GM12801 (cell line): ENCODE data around the gene SVEP1.

Experiments used
- CTCF ChIP-seq: IDR thresholded peaks from one replicate; pipeline ENCODE4 v1.5.1; 2011; ENCODE audit warnings: control low read depth; ENCODE audit not compliant: insufficient read length; ENCODE audit errors: extremely low read depth

Gene SVEP1

GRCh38 chr9:110517483-110517882, 62.1 kb downstream of the SVEP1 start:
- no peak for TF ChIP-seq CTCF

DNA sequence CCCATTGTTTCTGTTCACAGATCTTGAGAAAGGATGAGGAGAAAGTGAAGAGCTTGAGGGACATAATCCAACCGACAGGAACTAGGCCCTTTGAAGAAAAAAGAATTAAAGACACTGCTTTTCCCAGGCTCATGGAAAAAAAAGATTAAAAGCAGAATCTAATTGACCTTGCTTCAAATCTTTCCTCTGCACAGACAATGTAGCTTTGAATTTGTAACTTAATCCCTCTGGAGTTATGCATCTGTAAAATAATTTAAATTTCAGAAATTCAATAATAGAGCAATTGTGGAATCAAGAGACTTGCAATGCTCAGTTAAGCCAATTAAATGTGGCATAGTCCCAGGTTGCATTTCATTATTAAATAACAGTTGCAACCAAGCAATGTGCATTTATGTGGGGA, 64.6 kb downstream of the SVEP1 start:
- TF ChIP-seq CTCF: no peak

DNA sequence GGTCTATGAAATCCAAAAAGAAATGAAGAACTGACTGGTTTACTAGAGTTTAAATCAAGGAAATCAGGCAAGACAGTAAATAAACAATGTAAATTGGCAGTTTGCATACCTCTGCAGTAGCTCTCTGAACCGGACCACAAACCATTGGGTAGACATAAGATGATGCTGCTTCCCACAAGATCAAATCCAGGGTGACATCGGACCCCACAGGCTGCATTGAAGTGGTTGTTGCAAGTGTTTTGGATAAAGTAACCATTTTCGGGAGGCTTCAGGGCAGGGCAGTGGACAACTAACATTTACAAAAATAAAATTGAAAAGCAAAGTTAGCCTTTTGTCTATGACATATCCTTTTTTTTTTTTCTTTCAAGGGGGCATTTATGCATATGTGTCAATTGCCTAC, 66.7 kb downstream of the SVEP1 start:
- TF ChIP-seq CTCF: no peak

- TF ChIP-seq CTCF: no peak
Observed at GRCh38 chr9:110509792-110510191, 69.7 kb downstream of the SVEP1 start.

DNA sequence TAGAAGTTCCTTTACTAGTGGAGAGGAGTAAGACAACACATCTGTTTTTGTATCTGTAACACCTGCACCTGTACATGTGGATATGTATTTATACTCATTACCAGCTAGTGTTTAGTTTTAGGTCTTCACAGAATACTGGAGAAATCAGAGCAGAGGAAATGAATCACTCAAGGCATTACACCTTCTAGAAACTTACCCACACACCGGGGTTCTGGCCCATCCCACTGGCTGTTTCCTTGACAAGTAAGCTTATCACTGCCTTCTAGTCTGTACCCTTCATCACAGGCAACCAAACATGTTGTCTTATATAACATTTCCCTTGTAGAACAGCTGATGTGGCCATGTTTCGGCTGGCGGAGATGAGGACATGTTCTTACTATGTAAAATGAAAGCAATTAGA, 76.7 kb downstream of the SVEP1 start:
- TF ChIP-seq CTCF: no peak

- no peak for TF ChIP-seq CTCF
Observed at GRCh38 chr9:110499608-110500007, 79.9 kb downstream of the SVEP1 start.

DNA sequence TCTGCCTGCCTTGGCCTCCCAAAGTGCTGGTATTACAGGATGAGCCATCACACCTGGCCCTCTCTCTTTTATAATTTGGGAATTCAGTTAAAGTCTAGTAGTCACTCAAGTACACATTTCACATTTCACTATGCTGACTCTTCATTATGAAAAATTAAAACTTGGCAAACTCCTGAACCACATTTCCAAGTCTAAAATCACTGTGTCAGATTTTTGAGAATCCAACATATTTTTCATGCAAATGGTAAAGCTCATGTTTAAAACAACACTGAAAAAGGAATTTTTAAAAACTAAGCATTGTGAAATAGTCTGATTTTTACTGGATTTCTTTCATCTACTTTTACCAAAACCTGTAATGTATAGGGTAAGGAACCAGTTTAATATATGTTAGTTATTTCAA, 92.3 kb downstream of the SVEP1 start:
- TF ChIP-seq CTCF: no peak

GRCh38 chr9:110486218-110486617, 93.3 kb downstream of the SVEP1 start:
- TF ChIP-seq CTCF: no peak
